ENCODE data around the gene LCK.
A peak's percentile ranks its signal among the peaks of the same experiment; 100 is the strongest.

LCK gene

DNA sequence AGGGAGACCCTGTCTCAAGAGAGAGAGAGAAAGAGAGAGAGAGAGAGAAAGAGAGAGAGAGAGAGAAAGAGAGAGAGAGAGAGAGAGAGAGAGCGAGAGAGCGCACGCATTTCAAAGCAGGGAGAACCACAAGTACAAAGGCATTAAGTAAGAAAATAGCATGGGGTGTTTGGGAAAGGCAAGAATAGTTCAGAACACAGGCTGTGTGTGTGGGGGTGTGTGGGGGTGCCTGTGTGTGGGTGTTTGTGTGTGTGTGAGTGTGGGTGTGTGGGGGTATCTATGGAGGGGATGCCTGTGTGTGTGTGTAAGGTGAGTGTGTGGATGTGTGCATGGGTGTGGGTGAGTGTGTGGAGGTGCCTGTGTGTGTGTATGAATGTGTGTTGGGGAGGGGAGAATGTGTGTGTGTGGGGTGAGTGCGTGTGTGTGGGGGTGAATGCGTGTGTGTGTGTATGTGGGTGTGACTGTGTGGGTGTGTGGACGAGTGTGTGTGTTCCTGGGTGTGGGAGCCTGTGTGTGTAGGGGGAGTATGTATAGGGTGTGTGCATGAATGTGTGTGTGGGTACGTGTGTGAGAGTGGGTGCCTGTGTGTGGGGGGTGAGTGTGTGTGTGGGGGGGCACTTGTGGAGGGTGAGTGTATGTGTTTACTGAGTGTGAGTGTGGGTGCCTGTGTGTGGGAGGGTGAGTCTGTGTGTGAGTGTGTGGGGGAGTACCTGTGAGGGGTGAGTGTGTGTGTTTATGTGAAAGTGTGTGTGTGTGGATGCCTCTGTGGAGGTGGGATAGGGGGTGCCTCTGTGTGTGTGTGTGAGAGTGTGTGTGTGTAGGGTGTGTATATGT is 21.7 kb downstream of the LCK start (continued):
- TF ChIP-seq ZNF529 (tag by site-specific recombination; IDR thresholded peaks at IDR 0.05; ENCODE audit: insufficient replicate concordance) (no peak), ZNF747 (tag by site-specific recombination; IDR thresholded peaks at IDR 0.05) (no peak), ZNF26 (tag by site-specific recombination; IDR thresholded peaks at IDR 0.05) (no peak; the same call in 1 of the 2 replicates), PRDM6 (tag by site-specific recombination; IDR thresholded peaks at IDR 0.05) (no peak), ZSCAN18 (tag by site-specific recombination; IDR thresholded peaks at IDR 0.05) (no peak; the same call in 1 of the 2 replicates), MEIS1 (CRISPR knock-in tag; IDR thresholded peaks at IDR 0.05; ENCODE audit: borderline replicate concordance) (no peak), ZNF548 (tag by site-specific recombination; IDR thresholded peaks at IDR 0.05) (0 out of 2 replicates have a peak, but pooled peaks have one; percentile 38), GLIS1 (tag by site-specific recombination; IDR thresholded peaks at IDR 0.05) (peak; percentile 42; the same call in 1 of the 2 replicates), ZNF48 (tag by site-specific recombination; IDR thresholded peaks at IDR 0.05) (no peak), GLIS2 (tag by site-specific recombination; IDR thresholded peaks at IDR 0.05) (peak; percentile 68), ZNF513 (tag by site-specific recombination; IDR thresholded peaks at IDR 0.05) (no peak), ZNF843 (tag by site-specific recombination; IDR thresholded peaks at IDR 0.05) (no peak), ZNF510 (tag by site-specific recombination; IDR thresholded peaks at IDR 0.05; ENCODE audit: insufficient replicate concordance) (no peak), ZNF16 (tag by site-specific recombination; IDR thresholded peaks at IDR 0.05; ENCODE audit: low read depth) (no peak), ZNF354C (tag by site-specific recombination; IDR thresholded peaks at IDR 0.05; ENCODE audit: borderline replicate concordance, low read depth) (no peak), ZBTB20 (tag by site-specific recombination; IDR thresholded peaks at IDR 0.05) (0 out of 2 replicates have a peak, but pooled peaks have one; percentile 16), ZNF266 (tag by site-specific recombination; IDR thresholded peaks at IDR 0.05; ENCODE audit: low read depth) (no peak), ZSCAN23 (tag by site-specific recombination; IDR thresholded peaks at IDR 0.05) (no peak)
- TF ChIP-seq, protein P1, sequence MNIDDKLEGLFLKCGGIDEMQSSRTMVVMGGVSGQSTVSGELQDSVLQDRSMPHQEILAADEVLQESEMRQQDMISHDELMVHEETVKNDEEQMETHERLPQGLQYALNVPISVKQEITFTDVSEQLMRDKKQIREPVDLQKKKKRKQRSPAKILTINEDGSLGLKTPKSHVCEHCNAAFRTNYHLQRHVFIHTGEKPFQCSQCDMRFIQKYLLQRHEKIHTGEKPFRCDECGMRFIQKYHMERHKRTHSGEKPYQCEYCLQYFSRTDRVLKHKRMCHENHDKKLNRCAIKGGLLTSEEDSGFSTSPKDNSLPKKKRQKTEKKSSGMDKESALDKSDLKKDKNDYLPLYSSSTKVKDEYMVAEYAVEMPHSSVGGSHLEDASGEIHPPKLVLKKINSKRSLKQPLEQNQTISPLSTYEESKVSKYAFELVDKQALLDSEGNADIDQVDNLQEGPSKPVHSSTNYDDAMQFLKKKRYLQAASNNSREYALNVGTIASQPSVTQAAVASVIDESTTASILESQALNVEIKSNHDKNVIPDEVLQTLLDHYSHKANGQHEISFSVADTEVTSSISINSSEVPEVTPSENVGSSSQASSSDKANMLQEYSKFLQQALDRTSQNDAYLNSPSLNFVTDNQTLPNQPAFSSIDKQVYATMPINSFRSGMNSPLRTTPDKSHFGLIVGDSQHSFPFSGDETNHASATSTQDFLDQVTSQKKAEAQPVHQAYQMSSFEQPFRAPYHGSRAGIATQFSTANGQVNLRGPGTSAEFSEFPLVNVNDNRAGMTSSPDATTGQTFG (tag by site-specific recombination; IDR thresholded peaks at IDR 0.05; ENCODE audit: borderline replicate concordance) = no peak
- TF ChIP-seq, protein P2, sequence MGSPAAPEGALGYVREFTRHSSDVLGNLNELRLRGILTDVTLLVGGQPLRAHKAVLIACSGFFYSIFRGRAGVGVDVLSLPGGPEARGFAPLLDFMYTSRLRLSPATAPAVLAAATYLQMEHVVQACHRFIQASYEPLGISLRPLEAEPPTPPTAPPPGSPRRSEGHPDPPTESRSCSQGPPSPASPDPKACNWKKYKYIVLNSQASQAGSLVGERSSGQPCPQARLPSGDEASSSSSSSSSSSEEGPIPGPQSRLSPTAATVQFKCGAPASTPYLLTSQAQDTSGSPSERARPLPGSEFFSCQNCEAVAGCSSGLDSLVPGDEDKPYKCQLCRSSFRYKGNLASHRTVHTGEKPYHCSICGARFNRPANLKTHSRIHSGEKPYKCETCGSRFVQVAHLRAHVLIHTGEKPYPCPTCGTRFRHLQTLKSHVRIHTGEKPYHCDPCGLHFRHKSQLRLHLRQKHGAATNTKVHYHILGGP (tag by site-specific recombination; IDR thresholded peaks at IDR 0.05) = no peak
- TF ChIP-seq, protein P3, sequence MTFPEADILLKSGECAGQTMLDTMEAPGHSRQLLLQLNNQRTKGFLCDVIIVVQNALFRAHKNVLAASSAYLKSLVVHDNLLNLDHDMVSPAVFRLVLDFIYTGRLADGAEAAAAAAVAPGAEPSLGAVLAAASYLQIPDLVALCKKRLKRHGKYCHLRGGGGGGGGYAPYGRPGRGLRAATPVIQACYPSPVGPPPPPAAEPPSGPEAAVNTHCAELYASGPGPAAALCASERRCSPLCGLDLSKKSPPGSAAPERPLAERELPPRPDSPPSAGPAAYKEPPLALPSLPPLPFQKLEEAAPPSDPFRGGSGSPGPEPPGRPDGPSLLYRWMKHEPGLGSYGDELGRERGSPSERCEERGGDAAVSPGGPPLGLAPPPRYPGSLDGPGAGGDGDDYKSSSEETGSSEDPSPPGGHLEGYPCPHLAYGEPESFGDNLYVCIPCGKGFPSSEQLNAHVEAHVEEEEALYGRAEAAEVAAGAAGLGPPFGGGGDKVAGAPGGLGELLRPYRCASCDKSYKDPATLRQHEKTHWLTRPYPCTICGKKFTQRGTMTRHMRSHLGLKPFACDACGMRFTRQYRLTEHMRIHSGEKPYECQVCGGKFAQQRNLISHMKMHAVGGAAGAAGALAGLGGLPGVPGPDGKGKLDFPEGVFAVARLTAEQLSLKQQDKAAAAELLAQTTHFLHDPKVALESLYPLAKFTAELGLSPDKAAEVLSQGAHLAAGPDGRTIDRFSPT (tag by site-specific recombination; IDR thresholded peaks at IDR 0.05) = no peak
- TF ChIP-seq, protein P4, sequence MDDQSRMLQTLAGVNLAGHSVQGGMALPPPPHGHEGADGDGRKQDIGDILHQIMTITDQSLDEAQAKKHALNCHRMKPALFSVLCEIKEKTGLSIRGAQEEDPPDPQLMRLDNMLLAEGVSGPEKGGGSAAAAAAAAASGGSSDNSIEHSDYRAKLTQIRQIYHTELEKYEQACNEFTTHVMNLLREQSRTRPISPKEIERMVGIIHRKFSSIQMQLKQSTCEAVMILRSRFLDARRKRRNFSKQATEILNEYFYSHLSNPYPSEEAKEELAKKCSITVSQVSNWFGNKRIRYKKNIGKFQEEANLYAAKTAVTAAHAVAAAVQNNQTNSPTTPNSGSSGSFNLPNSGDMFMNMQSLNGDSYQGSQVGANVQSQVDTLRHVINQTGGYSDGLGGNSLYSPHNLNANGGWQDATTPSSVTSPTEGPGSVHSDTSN (CRISPR knock-in tag; IDR thresholded peaks at IDR 0.05) = no peak
